GM12892 (cell line): ENCODE data around the gene MLANA.

ENCODE experiments used
- POLR2A ChIP-seq: IDR thresholded peaks from 2 replicates; pipeline ENCODE4 v1.6.1; 2011; ENCODE audit warnings: low read depth, low read length, control low read depth
- POLR2AphosphoS5 ChIP-seq: IDR thresholded peaks from 2 replicates; pipeline ENCODE4 v1.6.1; 2011; ENCODE audit warnings: low read depth, low read length, control low read depth

- TF ChIP-seq POLR2AphosphoS5 (no peak), POLR2A (no peak)
Measured at GRCh38 chr9:5931657-5932056, 41.0 kb downstream of the MLANA start.
